WI38 (cell line): Measurements from ENCODE around the gene NACA.

Experiments used
- H3K4me3 ChIP-seq: 2 replicates; pipeline ENCODE4 v1.5.1; 2011; ENCODE audit warnings: low read depth, mild to moderate bottlenecking, control low read depth, low read length
- CTCF ChIP-seq: IDR thresholded peaks from 2 replicates; pipeline ENCODE4 v1.5.1; 2012; ENCODE audit warnings: low read depth, mild to moderate bottlenecking, control low read depth, low read length

NACA gene

GRCh38 chr12:56699020-56699661 is 26.0 kb downstream of the NACA start:
- no peak overlapping the region for H3K4me3 ChIP-seq
- no peak for TF ChIP-seq CTCF

DNA sequence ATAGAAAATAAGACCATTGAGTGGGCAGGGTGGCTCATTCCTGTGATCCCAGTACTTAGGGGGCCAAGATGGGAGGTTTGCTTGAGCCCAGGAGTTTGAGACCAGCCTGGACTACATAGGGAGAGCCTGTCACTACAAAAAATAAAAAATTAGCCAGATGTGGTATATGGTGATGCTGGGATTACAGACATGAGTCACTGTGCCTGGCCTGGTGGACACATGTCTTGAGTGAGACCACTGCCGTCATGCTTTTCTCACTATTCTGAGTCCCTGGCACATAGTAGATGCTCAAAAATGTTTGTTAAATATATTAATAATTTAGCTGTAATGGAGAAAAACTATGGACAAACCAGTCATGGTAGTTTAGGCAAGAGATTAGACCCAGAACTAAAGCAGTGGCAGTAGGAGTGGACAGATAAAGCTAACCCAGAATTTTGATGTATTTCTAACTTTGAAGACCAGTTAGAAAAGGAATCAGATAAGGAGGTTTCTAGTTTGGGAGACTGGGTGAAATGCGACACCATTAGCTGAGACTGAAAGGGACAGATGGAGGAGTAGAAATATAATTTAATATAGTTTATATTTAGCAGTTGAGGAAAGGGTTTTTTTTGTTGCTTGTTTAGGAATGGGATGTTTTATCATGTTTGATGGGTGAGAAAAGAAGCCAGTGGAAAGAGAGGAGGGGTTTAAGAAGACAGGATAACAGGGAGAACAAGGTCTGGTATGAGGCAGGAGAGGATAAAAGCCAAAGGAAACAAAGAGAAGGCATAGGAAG is 29.6 kb downstream of the NACA start:
- TF ChIP-seq CTCF, result no peak
- no peak overlapping the region for H3K4me3 ChIP-seq

GRCh38 chr12:56694161-56694560 is 30.9 kb downstream of the NACA start:
- no peak for TF ChIP-seq CTCF
- no peak overlapping the region for H3K4me3 ChIP-seq

- no peak for TF ChIP-seq CTCF
- H3K4me3 ChIP-seq, result peak overlapping the region; percentile 67
These were observed 36.3 kb downstream of the NACA start for GRCh38 chr12:56688846-56689109.

DNA sequence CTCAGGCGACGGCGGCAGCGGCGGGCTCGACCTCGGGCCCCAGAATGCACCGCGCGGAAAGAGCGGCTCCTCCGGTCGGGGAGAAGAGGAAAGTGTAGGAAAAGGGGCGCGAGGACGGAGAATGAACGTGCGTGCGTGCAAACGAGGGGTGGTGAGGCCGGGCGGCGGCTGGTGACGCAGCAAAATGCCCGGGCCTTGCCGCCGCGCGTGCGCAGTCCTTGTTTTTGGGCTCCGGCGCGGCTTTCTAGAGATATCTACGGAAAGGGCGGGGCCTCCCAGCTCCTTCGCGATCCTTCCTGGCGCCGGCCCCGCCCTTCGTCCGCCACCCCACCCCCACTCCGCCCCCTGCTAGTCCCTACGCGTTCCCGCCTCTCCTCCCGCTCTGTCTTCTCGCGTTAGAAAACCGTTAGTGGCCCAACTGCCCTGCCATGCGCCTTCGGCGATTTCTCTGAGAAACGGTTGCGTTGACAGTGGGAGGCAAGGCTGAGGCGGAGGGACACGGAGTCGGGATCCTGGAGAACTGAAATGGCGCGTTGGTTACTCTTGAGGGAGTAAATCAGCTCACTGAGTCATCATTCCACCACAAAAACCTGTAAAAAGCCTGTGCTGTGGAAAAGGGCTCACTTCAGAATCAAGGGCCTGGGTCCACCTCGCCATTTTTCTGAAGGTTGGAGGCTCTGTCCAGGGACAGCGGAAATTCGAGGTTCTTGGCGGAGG is 36.8 kb downstream of the NACA start, which contains the start of gene PTGES3:
Gene PTGES3 (minus strand): TSS at position 156 of the 717 bp plus-strand sequence. CDS start 285 bp downstream, outside the sequence.
- TF ChIP-seq CTCF, result no peak
- H3K4me3 ChIP-seq, result peak within 1 kb of the TSS; percentile 100

DNA sequence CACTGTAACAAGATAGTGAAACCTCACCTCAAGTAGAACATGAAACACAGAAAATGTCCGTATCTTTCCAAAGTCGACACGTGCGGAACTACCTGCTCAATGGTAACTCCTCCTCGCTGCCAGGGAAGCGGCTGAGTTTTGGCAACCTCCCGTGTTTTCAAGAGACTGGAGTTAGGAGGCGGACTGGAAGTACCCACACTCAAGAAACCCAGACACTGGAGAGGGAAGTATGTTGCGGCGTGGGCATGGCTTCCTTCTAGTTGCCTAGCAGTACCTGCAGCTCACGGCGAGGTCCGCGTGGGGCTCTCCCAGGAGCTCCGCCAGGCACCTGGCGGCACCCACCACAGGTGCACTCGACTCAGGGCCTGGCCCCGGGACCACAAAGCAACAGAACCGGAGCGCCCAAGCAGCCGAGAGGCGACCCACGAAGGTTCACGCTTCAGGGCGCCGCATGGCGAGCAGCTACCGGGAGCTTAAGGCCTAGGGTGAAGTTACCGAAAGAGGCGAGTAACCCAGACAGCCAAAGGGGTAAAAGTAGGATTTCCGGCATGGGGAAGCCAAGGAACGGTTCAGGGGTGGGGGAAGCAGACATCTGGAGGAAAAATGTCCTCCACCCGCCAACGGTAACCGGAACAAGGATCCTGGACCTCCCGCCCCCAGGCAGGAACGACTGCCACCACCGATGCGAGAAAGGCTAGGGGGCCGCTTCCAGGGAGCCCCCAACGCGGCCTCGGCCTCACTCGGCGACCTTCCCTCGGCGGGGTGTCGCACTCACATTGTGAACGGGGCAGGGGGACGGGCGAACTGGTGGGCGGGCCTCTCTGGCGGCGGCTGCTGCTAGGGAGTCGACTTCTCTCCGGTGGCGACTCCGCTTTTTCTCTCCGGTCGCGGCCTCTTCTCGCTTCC is 37.6 kb downstream of the NACA start:
- TF ChIP-seq CTCF, result no peak
- peak overlapping the region; percentile 100 for H3K4me3 ChIP-seq
